GM15510 (cell line): ENCODE measurements around the gene KCNS1.

ENCODE experiments used
- POLR2A ChIP-seq: IDR thresholded peaks from 3 replicates; pipeline ENCODE4 v1.6.1; 2011; ENCODE audit warnings: borderline replicate concordance; ENCODE audit not compliant: insufficient read length; ENCODE audit errors: extremely low read depth

Gene KCNS1

GRCh38 chr20:45100563-45101245 is at the start of gene KCNS1:
Gene KCNS1 (minus strand): TSS chr20:45101127. CDS start chr20:45099236, 1,891 bp downstream.
- TF ChIP-seq POLR2A = no peak

GRCh38 chr20:45149062-45149461 is 48.1 kb upstream of the KCNS1 start:
- no peak for TF ChIP-seq POLR2A

- TF ChIP-seq POLR2A = no peak
Observed at GRCh38 chr20:45140836-45141235, 39.9 kb upstream of the KCNS1 start.

- no peak for TF ChIP-seq POLR2A
Observed at GRCh38 chr20:45138561-45139300, 37.8 kb upstream of the KCNS1 start.

- no peak for TF ChIP-seq POLR2A
Observed at GRCh38 chr20:45136911-45137310, 36.0 kb upstream of the KCNS1 start.

- TF ChIP-seq POLR2A = no peak
Observed at GRCh38 chr20:45128099-45128498, 27.2 kb upstream of the KCNS1 start.

GRCh38 chr20:45124365-45124764 is 23.4 kb upstream of the KCNS1 start, which contains the start of gene WFDC12:
Gene WFDC12 (minus strand): TSS chr20:45124465. CDS start chr20:45124447, 18 bp downstream.
- TF ChIP-seq POLR2A = no peak

GRCh38 chr20:45121388-45121787 is 20.5 kb upstream of the KCNS1 start:
- TF ChIP-seq POLR2A = no peak

GRCh38 chr20:45119556-45120266 is 18.8 kb upstream of the KCNS1 start:
- TF ChIP-seq POLR2A = no peak

GRCh38 chr20:45118028-45118427 is 17.1 kb upstream of the KCNS1 start:
- TF ChIP-seq POLR2A = no peak

- TF ChIP-seq POLR2A = no peak
Observed at GRCh38 chr20:45117581-45117980, 16.7 kb upstream of the KCNS1 start.

- TF ChIP-seq POLR2A = no peak
Observed at GRCh38 chr20:45115829-45116228, 14.9 kb upstream of the KCNS1 start.

GRCh38 chr20:45115386-45115774 is 14.5 kb upstream of the KCNS1 start:
- no peak for TF ChIP-seq POLR2A

- TF ChIP-seq POLR2A = no peak
Observed at GRCh38 chr20:45114465-45115385, 13.8 kb upstream of the KCNS1 start, which contains the start of gene WFDC5. Gene WFDC5 (minus strand): TSS chr20:45115174. CDS start chr20:45115083, 91 bp downstream.
